T-helper 22 cell (primary cell): Measurements from ENCODE around the gene APOL6.
A peak's percentile ranks its signal among the peaks of the same experiment; 100 is the strongest.
"Not testable (repeated sequence)": the region's sequence is repeated elsewhere in the genome, so short reads cannot be mapped to it uniquely, and the experiment has no call there.

Experiments used
- DNase-seq: peaks from one replicate; pipeline ENCODE4 v3.0.0-alpha.2; 2020; ENCODE audit warnings: low read depth

Gene APOL6

DNA sequence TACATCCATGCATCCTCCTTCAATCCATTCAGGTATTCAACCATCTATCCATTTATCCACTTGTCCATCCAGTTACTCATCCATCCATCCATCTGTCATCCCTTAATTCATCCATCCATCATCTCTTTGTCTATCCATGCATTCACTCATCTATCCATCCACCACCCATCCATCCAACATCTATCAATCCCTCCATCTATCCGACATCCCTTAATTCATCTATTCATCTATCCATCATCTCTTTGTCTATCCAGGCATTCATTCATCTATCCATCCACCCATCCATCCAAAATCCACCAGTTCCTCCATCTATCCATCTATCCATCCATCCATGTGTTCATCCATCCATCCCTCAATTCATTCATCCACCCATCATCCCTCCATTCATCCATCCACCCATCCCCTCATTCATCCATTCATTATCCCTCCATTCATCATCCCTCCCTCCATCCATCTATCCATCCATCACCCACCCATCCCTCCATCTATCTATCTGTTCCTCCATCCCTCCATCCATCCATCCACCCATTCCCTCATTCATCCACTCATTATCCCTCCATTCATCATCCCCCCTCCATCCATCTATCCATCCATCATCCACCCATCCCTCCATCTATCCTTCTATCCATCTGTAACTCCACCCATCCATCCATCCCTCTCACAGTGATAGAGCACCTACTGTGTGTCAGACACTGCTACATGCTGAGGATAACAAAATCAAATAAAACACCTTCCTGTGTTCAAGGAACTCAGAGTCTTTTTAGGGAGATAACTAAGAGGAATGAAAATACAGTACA lies 29.6 kb upstream of the APOL6 start:
- no peak for DNase-seq

DNA sequence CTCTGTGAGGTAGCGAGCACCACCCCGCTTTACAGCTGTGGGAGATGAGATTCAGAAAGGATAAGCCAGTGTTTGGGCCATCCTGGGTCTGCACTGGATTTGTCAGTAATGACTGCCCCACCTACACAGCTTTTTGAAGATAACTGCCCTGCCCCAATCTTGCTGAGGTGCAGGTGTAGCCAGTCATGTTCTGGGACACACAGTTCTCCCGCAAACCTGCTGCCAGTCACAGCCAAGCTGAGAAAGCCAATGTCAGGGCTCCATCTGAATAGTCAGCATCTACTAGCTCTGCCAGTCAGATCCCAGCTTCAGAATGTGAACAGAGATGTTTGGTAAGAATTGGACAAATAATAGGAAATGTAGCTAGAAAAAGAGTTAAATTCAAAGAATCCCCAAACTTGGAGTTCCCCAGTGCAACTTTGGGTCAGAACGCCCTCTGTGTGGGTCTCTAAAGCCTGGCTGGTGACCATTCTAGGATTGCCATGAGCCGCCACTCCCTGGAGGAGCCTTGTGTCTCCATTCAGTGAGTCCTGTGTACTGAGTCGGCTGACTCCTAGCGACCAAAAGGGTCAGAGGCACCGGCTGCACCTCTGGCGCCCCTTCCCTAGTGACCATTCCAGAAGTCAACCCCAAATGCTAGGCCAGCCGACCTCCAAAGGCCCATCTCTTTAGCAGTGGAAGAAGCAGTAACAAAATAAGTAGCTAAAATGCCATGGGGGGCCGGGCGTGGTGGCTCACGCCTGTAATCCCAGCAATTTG lies 28.7 kb upstream of the APOL6 start:
- no peak for DNase-seq

- DNase-seq = no peak
These were observed 27.5 kb upstream of the APOL6 start for GRCh38 chr22:35620624-35621251.

- DNase-seq = no peak
These were observed 26.8 kb upstream of the APOL6 start for GRCh38 chr22:35621451-35621850.

DNA sequence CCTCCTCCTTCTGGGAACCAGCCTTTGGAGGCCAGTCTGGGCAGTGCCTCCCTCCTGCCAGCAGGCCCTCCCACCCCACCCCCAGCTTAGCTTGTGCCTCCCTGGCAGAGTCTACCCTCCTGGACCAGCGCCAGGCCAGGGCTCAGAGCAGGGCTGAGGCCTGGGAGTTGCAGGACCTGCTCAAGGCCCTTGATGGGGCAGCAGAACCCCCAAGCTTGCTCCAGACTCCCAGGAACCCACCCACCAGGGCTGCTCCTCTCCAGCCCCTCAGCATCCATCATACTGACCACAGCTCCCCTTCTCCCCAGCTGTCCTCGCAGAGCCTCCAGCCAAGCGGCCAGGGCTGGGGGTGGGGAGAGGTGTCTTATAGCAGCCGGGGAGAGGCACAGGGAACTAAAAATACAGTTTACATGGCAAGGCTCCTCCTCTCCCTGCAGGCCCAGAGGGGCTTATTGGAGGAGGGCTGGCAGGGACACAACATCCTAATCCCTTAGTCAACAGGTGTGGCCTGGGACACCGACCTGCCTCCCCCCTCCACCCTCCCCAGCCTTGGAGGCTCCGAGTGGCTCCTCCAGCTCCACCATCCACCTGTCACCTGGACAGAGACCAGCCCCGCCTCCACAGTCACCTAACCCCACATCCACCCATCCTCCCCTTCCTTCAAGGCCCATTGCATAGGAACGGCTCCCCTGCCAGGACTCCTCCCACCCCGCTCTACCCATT lies 25.9 kb upstream of the APOL6 start:
- no peak for DNase-seq

DNA sequence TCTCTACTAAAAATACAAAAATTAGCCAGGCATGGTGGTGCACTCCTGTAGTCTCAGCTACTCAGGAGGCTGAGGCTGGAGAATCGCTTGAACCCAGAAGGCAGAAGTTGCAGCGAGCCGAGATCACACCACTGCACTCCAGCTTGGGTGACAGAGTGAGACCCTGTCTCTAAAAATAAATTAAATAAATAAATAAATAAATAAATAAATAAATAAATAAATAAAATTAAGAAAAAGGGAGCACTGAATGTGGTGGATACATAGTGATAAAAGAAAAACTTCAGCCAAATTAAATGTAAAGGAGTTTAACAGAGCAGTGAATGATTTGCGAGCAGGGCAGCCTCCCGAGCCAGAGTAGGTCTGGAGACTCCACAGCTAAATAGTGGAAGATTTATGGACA lies 24.4 kb upstream of the APOL6 start:
- not testable (repeated sequence) for DNase-seq

DNA sequence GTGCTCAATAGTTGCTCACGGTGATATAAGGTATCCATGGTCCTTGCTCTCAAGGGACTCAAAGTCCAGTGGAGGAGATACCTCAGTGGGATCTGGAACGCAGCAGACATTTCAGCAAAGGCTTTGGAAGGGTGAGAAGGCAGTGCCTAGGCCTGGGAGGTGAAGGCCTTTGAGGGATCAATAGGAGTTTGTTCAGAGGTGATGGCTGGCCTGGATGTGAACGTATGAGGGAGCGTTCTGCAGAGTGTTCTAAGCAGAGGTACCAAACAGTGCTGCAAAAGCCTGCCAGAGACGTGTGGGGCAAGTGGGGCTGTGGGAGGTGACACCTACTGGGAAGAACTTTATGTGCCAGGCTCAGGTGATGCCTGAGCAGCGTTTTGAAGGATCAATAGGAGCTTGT lies 23.7 kb upstream of the APOL6 start:
- no peak for DNase-seq

- DNase-seq = no peak
These were observed 22.3 kb upstream of the APOL6 start for GRCh38 chr22:35625763-35626432.

- no peak for DNase-seq
These were observed 20.8 kb upstream of the APOL6 start for GRCh38 chr22:35627267-35628041.

DNA sequence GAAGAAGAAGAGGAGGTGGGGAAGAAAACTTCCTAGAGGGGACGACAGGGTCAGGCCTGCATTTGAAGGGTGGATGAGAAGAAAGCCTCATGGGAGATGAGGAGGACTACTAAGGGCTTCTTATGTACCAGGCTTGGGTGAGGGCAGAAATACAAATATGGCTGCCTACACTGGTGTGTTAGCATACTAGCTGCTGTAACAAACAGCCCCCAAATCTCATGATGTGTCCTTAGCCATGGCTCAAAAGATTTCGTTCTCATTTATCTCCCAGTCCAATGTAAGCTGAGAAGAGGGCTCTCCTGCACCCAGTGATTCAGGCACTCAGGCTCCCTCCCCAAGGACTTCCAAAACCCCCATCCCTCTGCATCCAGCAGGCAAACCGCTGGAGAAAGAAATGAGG lies 19.5 kb upstream of the APOL6 start:
- no peak for DNase-seq

- peak; percentile 17 for DNase-seq
These were observed 18.6 kb upstream of the APOL6 start for GRCh38 chr22:35629406-35630216.

- DNase-seq = no peak
These were observed 17.9 kb upstream of the APOL6 start for GRCh38 chr22:35630387-35630793.

DNA sequence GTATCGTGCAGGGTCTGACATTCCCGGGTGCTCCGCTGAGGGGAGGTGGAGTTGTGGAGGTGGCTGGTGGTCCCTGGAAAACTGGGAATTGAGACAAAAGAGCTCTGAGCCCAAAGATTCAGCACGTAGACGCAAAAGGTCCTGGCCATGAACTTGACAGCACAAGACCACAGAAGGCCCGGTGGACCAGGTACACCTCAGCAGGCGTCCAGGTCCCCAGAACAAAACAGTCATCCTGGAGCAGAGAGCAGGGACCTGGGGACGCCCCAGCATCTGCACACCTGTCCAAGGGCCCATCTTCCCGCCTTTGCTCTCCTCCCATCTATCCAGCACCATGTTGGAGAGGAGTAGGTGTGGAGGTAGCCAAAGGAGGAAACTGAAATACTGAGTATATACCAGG lies 17.4 kb upstream of the APOL6 start:
- no peak for DNase-seq

DNA sequence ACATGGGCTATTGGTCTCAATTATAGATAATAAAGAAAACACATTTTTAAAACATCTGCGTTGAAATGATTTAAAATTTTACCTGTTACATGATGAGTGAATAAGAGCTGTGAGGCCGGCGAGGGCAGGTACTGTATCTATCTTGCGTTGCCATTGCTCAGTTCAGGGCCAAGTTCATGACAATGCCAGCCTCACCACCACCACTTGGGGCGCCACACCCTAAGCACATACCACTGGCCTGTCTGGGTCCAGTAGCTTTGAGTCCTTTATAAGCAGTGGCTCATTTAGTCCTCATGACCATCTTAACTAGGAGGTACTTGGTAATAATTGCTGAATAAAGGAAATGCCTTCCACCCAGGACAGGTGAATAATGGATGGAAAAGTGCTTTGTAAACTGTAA lies 16.6 kb upstream of the APOL6 start:
- no peak for DNase-seq

- no peak for DNase-seq
These were observed 15.3 kb upstream of the APOL6 start for GRCh38 chr22:35632935-35633334.

GRCh38 chr22:35633520-35633919 lies 14.7 kb upstream of the APOL6 start:
- no peak for DNase-seq

- no peak for DNase-seq
These were observed 14.2 kb upstream of the APOL6 start for GRCh38 chr22:35634015-35634414.

GRCh38 chr22:35634943-35635540 lies 13.2 kb upstream of the APOL6 start:
- DNase-seq = no peak

GRCh38 chr22:35637254-35637653 lies 11.0 kb upstream of the APOL6 start:
- DNase-seq = no peak

- DNase-seq = no peak
These were observed 10.2 kb upstream of the APOL6 start for GRCh38 chr22:35638001-35638400.
